ENCODE measurements around the gene TBC1D22B.
"Not testable (repeated sequence)": the region's sequence is repeated elsewhere in the genome, so short reads cannot be mapped to it uniquely, and the experiment has no call there.

The TBC1D22B gene

GRCh38 chr6:37321516-37322415 lies 64.2 kb downstream of the TBC1D22B start:
- DNase-seq (ENCODE audit: low read depth) = no peak

- DNase-seq (ENCODE audit: low read depth) = no peak
These were observed 66.0 kb downstream of the TBC1D22B start for GRCh38 chr6:37323580-37323979.

GRCh38 chr6:37324131-37325033 lies 66.8 kb downstream of the TBC1D22B start:
- no peak for DNase-seq (ENCODE audit: low read depth)

- DNase-seq (ENCODE audit: low read depth) = not testable (repeated sequence)
These were observed 72.8 kb downstream of the TBC1D22B start for GRCh38 chr6:37330345-37330744.

- no peak for DNase-seq (ENCODE audit: low read depth)
These were observed 73.5 kb downstream of the TBC1D22B start for GRCh38 chr6:37331047-37331446.

GRCh38 chr6:37332894-37333293 lies 75.3 kb downstream of the TBC1D22B start:
- no peak for DNase-seq (ENCODE audit: low read depth)

GRCh38 chr6:37334047-37334446 lies 76.5 kb downstream of the TBC1D22B start:
- no peak for DNase-seq (ENCODE audit: low read depth)

GRCh38 chr6:37338317-37338716 lies 80.7 kb downstream of the TBC1D22B start:
- DNase-seq (ENCODE audit: low read depth) = not testable (repeated sequence)

- no peak for DNase-seq (ENCODE audit: low read depth)
These were observed 81.2 kb downstream of the TBC1D22B start for GRCh38 chr6:37338745-37339255.

- no peak for DNase-seq (ENCODE audit: low read depth)
These were observed 82.4 kb downstream of the TBC1D22B start for GRCh38 chr6:37339741-37340638.

- no peak for DNase-seq (ENCODE audit: low read depth)
These were observed 83.0 kb downstream of the TBC1D22B start for GRCh38 chr6:37340639-37340943.

GRCh38 chr6:37343248-37343647 lies 85.7 kb downstream of the TBC1D22B start:
- no peak for DNase-seq (ENCODE audit: low read depth)

- no peak for DNase-seq (ENCODE audit: low read depth)
These were observed 86.7 kb downstream of the TBC1D22B start for GRCh38 chr6:37344308-37344707.

GRCh38 chr6:37345804-37346203 lies 88.2 kb downstream of the TBC1D22B start:
- DNase-seq (ENCODE audit: low read depth) = not testable (repeated sequence)

- DNase-seq (ENCODE audit: low read depth) = no peak
These were observed 89.6 kb downstream of the TBC1D22B start for GRCh38 chr6:37347177-37347576.

GRCh38 chr6:37347670-37348111 lies 90.1 kb downstream of the TBC1D22B start:
- DNase-seq (ENCODE audit: low read depth) = no peak

GRCh38 chr6:37351027-37351426 lies 93.5 kb downstream of the TBC1D22B start:
- DNase-seq (ENCODE audit: low read depth) = no peak

- no peak for DNase-seq (ENCODE audit: low read depth)
These were observed 94.8 kb downstream of the TBC1D22B start for GRCh38 chr6:37352384-37352783.

GRCh38 chr6:37353761-37354525 lies 96.4 kb downstream of the TBC1D22B start, which contains the start of gene RNF8:
TSS of gene RNF8 (plus strand) at chr6:37353983. CDS start at chr6:37354165, 182 bp downstream.
- DNase-seq (ENCODE audit: low read depth) = peak; percentile 91

- DNase-seq (ENCODE audit: low read depth) = peak; percentile 17
These were observed 97.2 kb downstream of the TBC1D22B start for GRCh38 chr6:37354526-37355384.
